HepG2 (cell line): ENCODE data around the gene SLC25A43. TPM values are rescaled to one million over a fixed set of nuclear protein-coding genes. Genes with fewer than 3 reads are reported as not detected.
A peak's percentile ranks its signal among the peaks of the same experiment; 100 is the strongest.

Experiments used
- AKNA ChIP-seq: sonication (generic); formaldehyde crosslinking; IDR thresholded peaks from 2 replicates; pipeline ENCODE4 v1.4.0; 2020; ENCODE audit warnings: missing genetic modification reagents, borderline replicate concordance
- CC2D1A ChIP-seq: sonication (generic); formaldehyde crosslinking; IDR thresholded peaks from 2 replicates; pipeline ENCODE4 v1.8.1; 2023; ENCODE audit warnings: mild to moderate bottlenecking, missing genetic modification reagents
- CTCF ChIP-seq: sonication (generic); formaldehyde crosslinking; IDR thresholded peaks from 2 replicates; pipeline ENCODE4 v1.5.0; 2020; ENCODE audit warnings: mild to moderate bottlenecking, missing genetic modification reagents, moderate library complexity
- EP300 ChIP-seq, 3 experiments: sonication (generic) in 1 of 3; formaldehyde crosslinking in 1 of 3; IDR thresholded peaks; 2 replicates each; pipeline versions ENCODE4 v1.5.1 to v1.6.1; 2011 to 2020; ENCODE audit warnings: low read depth in 2 of 3, low read length in 2 of 3, borderline replicate concordance in 1 of 3, improper control_type of control experiment in 1 of 3, mild to moderate bottlenecking in 1 of 3, missing genetic modification reagents in 1 of 3, moderate library complexity in 1 of 3
- JARID2 ChIP-seq: sonication (generic); formaldehyde crosslinking; IDR thresholded peaks from 2 replicates; pipeline ENCODE4 v1.8.1; 2023; ENCODE audit warnings: missing genetic modification reagents, inconsistent platforms; ENCODE audit not compliant: insufficient replicate concordance
- KAT2B ChIP-seq: fragments of 150-350 bp; IDR thresholded peaks from 2 replicates; pipeline ENCODE4 v1.6.1; 2014; ENCODE audit warnings: low read depth, low read length, borderline replicate concordance
- KMT2A ChIP-seq: sonication (generic); formaldehyde crosslinking; IDR thresholded peaks from 2 replicates; pipeline ENCODE4 v1.4.0; 2020; ENCODE audit warnings: missing genetic modification reagents
- SNAI1 ChIP-seq: sonication (generic); formaldehyde crosslinking; IDR thresholded peaks from 2 replicates; pipeline ENCODE4 v1.5.0; 2020; ENCODE audit warnings: mild to moderate bottlenecking, missing genetic modification reagents, borderline replicate concordance
- TBX2 ChIP-seq: sonication (generic); formaldehyde crosslinking; IDR thresholded peaks from 2 replicates; pipeline ENCODE4 v1.5.0; 2020; ENCODE audit warnings: missing genetic modification reagents, mild to moderate bottlenecking, borderline replicate concordance
- XRCC5 ChIP-seq: fragments of 200-400 bp; formaldehyde crosslinking; optimal IDR thresholded peaks from 2 replicates; pipeline ENCODE3; 2017; ENCODE audit warnings: mild to moderate bottlenecking, low read length
- ZFP90 ChIP-seq: sonication (generic); formaldehyde crosslinking; IDR thresholded peaks from 2 replicates; pipeline ENCODE4 v1.8.0; 2022; ENCODE audit warnings: missing genetic modification reagents, mild to moderate bottlenecking, inconsistent platforms, borderline replicate concordance
- ZNF362 ChIP-seq: sonication (generic); formaldehyde crosslinking; IDR thresholded peaks from 2 replicates; pipeline ENCODE4 v1.4.0; 2020; ENCODE audit warnings: missing genetic modification reagents, mild to moderate bottlenecking, borderline replicate concordance
- ZNF687 ChIP-seq: sonication (generic); formaldehyde crosslinking; IDR thresholded peaks from 2 replicates; pipeline ENCODE4 v1.5.1; 2020; ENCODE audit warnings: mild to moderate bottlenecking, missing genetic modification reagents, moderate library complexity
- ZSCAN21 ChIP-seq: sonication (generic); formaldehyde crosslinking; IDR thresholded peaks from 2 replicates; pipeline ENCODE4 v1.8.0; 2022; ENCODE audit warnings: mild to moderate bottlenecking, missing genetic modification reagents, moderate library complexity, borderline replicate concordance
- polyA plus RNA-seq, 8 experiments: library from polyadenylated mRNA; depleted of rRNA in 3 of 8; stranded (reverse) in 7 of 8; unstranded in 1 of 8; fragments of >200 nt; fragmentation: Illumina TruSeq in 4 of 8; extraction: Trizol in 4 of 8; gene quantifications; 2 replicates each; pipeline versions ENCODE4 v1.2.1 to v1.2.3, GENCODE V29; 2011 to 2016; ENCODE audit warnings: low read depth in 4 of 8, missing spikeins in 1 of 8, mixed read lengths in 1 of 8; ENCODE audit not compliant: insufficient read depth in 1 of 8
- total RNA-seq, 5 experiments: library from RNA; depleted of rRNA; stranded (reverse); fragments of >200 nt; fragmentation: Illumina TruSeq; extraction: Trizol; gene quantifications; 2 replicates each; pipeline ENCODE4 v1.2.3, GENCODE V29; 2016; ENCODE audit warnings: low read depth in 1 of 5

SLC25A43 gene
- total and polyA plus RNA-seq, 2 of the 13 experiments (the other 11 are each of a cell fraction or from before 2014, with no cell fraction given): 5.8 to 13.2 TPM

- no peak for TF ChIP-seq SNAI1 (CRISPR knock-in tag)
- no peak for TF ChIP-seq ZSCAN21 (CRISPR knock-in tag)
- TF ChIP-seq KAT2B: no peak
- TF ChIP-seq ZFP90 (CRISPR knock-in tag): no peak
- peak; percentile 10 for TF ChIP-seq XRCC5
- peak; percentile 68 for TF ChIP-seq TBX2
- TF ChIP-seq EP300 (IDR thresholded peaks at IDR 0.05; ENCODE audit: low read depth in 2 of 2, low read length in 2 of 2): 0 out of 4 replicates have a peak, but pooled peaks of 1 of the 2 experiments have one; percentile 8
- no peak for TF ChIP-seq EP300 (CRISPR knock-in tag; IDR thresholded peaks at IDR 0.05; ENCODE audit: borderline replicate concordance)
- no peak for TF ChIP-seq KMT2A
- TF ChIP-seq ZNF362 (CRISPR knock-in tag): peak; percentile 83
- no peak for TF ChIP-seq CC2D1A (CRISPR knock-in tag)
- TF ChIP-seq CTCF (CRISPR knock-in tag): peak; percentile 52
- TF ChIP-seq ZNF687 (CRISPR knock-in tag): peak; percentile 80
- no peak for TF ChIP-seq JARID2 (CRISPR knock-in tag)
- TF ChIP-seq AKNA (CRISPR knock-in tag): no peak
Measured at GRCh38 chrX:119502727-119503483, 103.8 kb downstream of the SLC25A43 start (continued).
